GM12878 (cell line): ENCODE data around the gene ITGA3. TPM values are rescaled to one million over a fixed set of nuclear protein-coding genes. Genes with fewer than 3 reads are reported as not detected.

Experiments
- ATAC-seq: fragments of 200-7000 bp; cut with Tn5 transposase; 3 replicates; pipeline ENCODE4 v1.9.1; 2020; ENCODE audit warnings: mild to moderate bottlenecking, moderate library complexity
- BruUV-seq: library from RNA; stranded (reverse); fragments of 400-500 nt; replicated peaks from 2 replicates; lab custom pipeline; 2021; lab: Mats Ljungman, UMichigan
- CTCF ChIA-PET: fragments of 300-600 bp; sonication (Branson Sonifier 250); formaldehyde crosslinking; extraction: SDS; loops from one replicate; lab custom pipeline; 2021; ENCODE audit warnings: inconsistent platforms; lab: Yijun Ruan, JAX
- POLR2A ChIA-PET: fragments of 350-600 bp; formaldehyde crosslinking; extraction: SDS; loops from one replicate; lab custom pipeline; 2021; ENCODE audit warnings: inconsistent platforms; lab: Charles Lee
- RAD21 ChIA-PET: fragments of 300-600 bp; sonication (Branson Sonifier 250); formaldehyde crosslinking; loops from one replicate; lab custom pipeline; 2023; ENCODE audit warnings: antibody characterized with exemption; ENCODE audit not compliant: unreplicated experiment; lab: Charles Lee
- SMC1A ChIA-PET: fragments of 300-600 bp; sonication (Branson Sonifier 250); formaldehyde crosslinking; loops from one replicate; lab custom pipeline; 2023; ENCODE audit not compliant: unreplicated experiment, uncharacterized antibody; lab: Charles Lee
- DNase-seq: peaks from one replicate; pipeline ENCODE4 v3.0.0-alpha.2; 2011; ENCODE audit warnings: low read depth, low spot score
- FAIRE-seq: peaks from 3 replicates; lab custom pipeline; 2011; peaks lifted over from hg19 to GRCh38; lab: Jason Lieb, UNC
- H2AFZ ChIP-seq: 2 replicates; pipeline ENCODE4 v1.6.0; 2011; ENCODE audit warnings: low read depth, low read length, control low read depth; ENCODE audit not compliant: control insufficient read depth
- H3K27ac ChIP-seq: 2 replicates; pipeline ENCODE4 v1.5.1; 2011; ENCODE audit warnings: control low read depth; ENCODE audit not compliant: control insufficient read depth, insufficient read depth
- H3K27me3 ChIP-seq, 2 experiments: replicated peaks in 1 of 2; 2 replicates each; pipeline versions ENCODE4 v1.6.0 to v1.6.1; 2011; ENCODE audit warnings: low read length in 1 of 2; ENCODE audit not compliant: control insufficient read depth in 2 of 2, insufficient read depth in 2 of 2
- H3K36me3 ChIP-seq, 2 experiments: 2 replicates each; pipeline ENCODE4 v1.5.1; 2011; ENCODE audit warnings: low read length in 1 of 2; ENCODE audit not compliant: control insufficient read depth in 2 of 2, insufficient read depth in 2 of 2
- H3K4me1 ChIP-seq: 2 replicates; pipeline ENCODE4 v1.6.1; 2011; ENCODE audit warnings: mild to moderate bottlenecking, low read length, moderate library complexity, mixed read lengths; ENCODE audit not compliant: control insufficient read depth, insufficient read depth
- H3K4me2 ChIP-seq: 2 replicates; pipeline ENCODE4 v1.6.0; 2011; ENCODE audit warnings: control low read depth; ENCODE audit not compliant: control insufficient read depth, insufficient read depth
- H3K4me3 ChIP-seq: fragments of 200-600 bp; sonication (generic); 2 replicates; pipeline ENCODE4 v1.5.1; 2016
- H3K79me2 ChIP-seq: 2 replicates; pipeline ENCODE4 v1.6.0; 2011; ENCODE audit warnings: low read length; ENCODE audit not compliant: control insufficient read depth, insufficient read depth
- H3K9ac ChIP-seq: 2 replicates; pipeline ENCODE4 v1.8.0; 2011; ENCODE audit warnings: low read length, control low read depth, mixed read lengths; ENCODE audit not compliant: control insufficient read depth, insufficient read depth
- H3K9me3 ChIP-seq: replicated peaks from 3 replicates; pipeline ENCODE4 v1.5.1; 2011; ENCODE audit warnings: mild to moderate bottlenecking, low read length; ENCODE audit not compliant: control insufficient read depth, insufficient read depth
- H4K20me1 ChIP-seq: 2 replicates; pipeline ENCODE4 v1.6.0; 2011; ENCODE audit not compliant: control insufficient read depth, insufficient read depth
- ASH2L ChIP-seq: fragments of 300-600, 200-600 bp; sonication (generic); IDR thresholded peaks from 2 replicates; pipeline ENCODE4 v1.6.1; 2017; ENCODE audit warnings: low read depth, mild to moderate bottlenecking, borderline replicate concordance
- CREM ChIP-seq: IDR thresholded peaks from 2 replicates; pipeline ENCODE4 v1.6.1; 2014; ENCODE audit warnings: antibody characterized with exemption, low read depth
- ETV6 ChIP-seq, 2 experiments: fragments of 450-650 bp in 1 of 2; IDR thresholded peaks in 1 of 2; conservative IDR thresholded peaks in 1 of 2; 2 replicates each; pipeline ENCODE4 v1.6.1; 2014; ENCODE audit warnings: antibody characterized with exemption in 1 of 2, borderline replicate concordance in 1 of 2, low read depth in 1 of 2, mild to moderate bottlenecking in 1 of 2, moderate library complexity in 1 of 2
- FOXM1 ChIP-seq: IDR thresholded peaks from 2 replicates; pipeline ENCODE4 v1.6.1; 2012; ENCODE audit warnings: low read depth, mild to moderate bottlenecking, inconsistent platforms, low read length, moderate library complexity
- JUND ChIP-seq: IDR thresholded peaks from 2 replicates; pipeline ENCODE4 v1.6.1; 2012; ENCODE audit warnings: low read depth, mild to moderate bottlenecking, low read length, improper control_type of control experiment, moderate library complexity
- NFXL1 ChIP-seq: fragments of 450-650 bp; IDR thresholded peaks from 2 replicates; pipeline ENCODE4 v1.6.1; 2017; ENCODE audit warnings: antibody characterized with exemption, mild to moderate bottlenecking, borderline replicate concordance
- SUZ12 ChIP-seq: fragments of 200-600 bp; sonication (generic); IDR thresholded peaks from one replicate; pipeline ENCODE4 v1.6.1; 2018; ENCODE audit warnings: antibody characterized with exemption, mild to moderate bottlenecking; ENCODE audit not compliant: unreplicated experiment
- TCF12 ChIP-seq: IDR thresholded peaks from 2 replicates; pipeline ENCODE4 v1.6.1; 2011; ENCODE audit warnings: low read depth, mild to moderate bottlenecking, low read length
- WRNIP1 ChIP-seq: IDR thresholded peaks from 2 replicates; pipeline ENCODE4 v1.6.1; 2011; ENCODE audit warnings: low read depth, low read length, improper control_type of control experiment, borderline replicate concordance
- ZNF207 ChIP-seq: fragments of 450-650 bp; IDR thresholded peaks from 2 replicates; pipeline ENCODE4 v1.6.1; 2014; ENCODE audit warnings: antibody characterized with exemption, mild to moderate bottlenecking, borderline replicate concordance
- WGBS: methylation state at CpG from one replicate; pipeline ENCODE4 v1.1.6; 2016; ENCODE audit warnings: low lambda C conversion rate; ENCODE audit not compliant: insufficient replicate concordance, insufficient coverage; ENCODE audit errors: missing lambda C conversion rate; 5-methylcytosine and 5-hydroxymethylcytosine counted together
- in situ Hi-C: fragments of 300-500 bp; cut with MboI; formaldehyde crosslinking; loops from 9 replicates; pipeline ENCODE4 v1.14.3; 2018; ENCODE audit warnings: mixed read lengths
- intact Hi-C: fragments of 100-400 bp; cut with micrococcal nuclease; formaldehyde crosslinking; loops from one replicate; pipeline ENCODE4 v1.14.2; 2022; ENCODE audit not compliant: unreplicated experiment
- polyA plus RNA-seq, 11 experiments: library from polyadenylated mRNA; depleted of rRNA in 4 of 11; unstranded in 6 of 11; stranded (reverse) in 5 of 11; fragments of >200 nt; fragmentation: Nextera tagmentation in 4 of 11; fragmentation: Illumina TruSeq in 1 of 11; extraction: Ambion mirVana in 4 of 11; extraction: Trizol in 1 of 11; gene quantifications; 1 replicate in 1 of 11; 2 replicates in 10 of 11; pipeline versions ENCODE4 v1.2.1 to v1.2.3, GENCODE V29; 2011 to 2016; ENCODE audit warnings: inconsistent platforms in 2 of 11, missing spikeins in 2 of 11, low read depth in 1 of 11
- total RNA-seq, 4 experiments: library from RNA; depleted of rRNA in 3 of 4; stranded (reverse); fragments of >200 nt in 3 of 4; fragmentation: Illumina TruSeq in 1 of 4; extraction: Trizol in 1 of 4; gene quantifications; 2 replicates each; pipeline versions ENCODE4 v1.2.1 to v1.2.3, GENCODE V29; 2013 to 2021
- TF ChIP-seq, protein P1 (sequence below): IDR thresholded peaks from 2 replicates; pipeline ENCODE4 v1.6.1; 2012; ENCODE audit warnings: low read depth, low read length, improper control_type of control experiment
- TF ChIP-seq, protein P2 (sequence below): fragments of 450-650 bp; IDR thresholded peaks from 2 replicates; pipeline ENCODE4 v1.6.1; 2016; ENCODE audit warnings: mild to moderate bottlenecking

Gene ITGA3
- total and polyA plus RNA-seq, 10 of the 15 experiments (the other 5 are each of a cell fraction or from before 2014, with no cell fraction given): 0.29 to 13.4 (median 6.6) TPM

DNA sequence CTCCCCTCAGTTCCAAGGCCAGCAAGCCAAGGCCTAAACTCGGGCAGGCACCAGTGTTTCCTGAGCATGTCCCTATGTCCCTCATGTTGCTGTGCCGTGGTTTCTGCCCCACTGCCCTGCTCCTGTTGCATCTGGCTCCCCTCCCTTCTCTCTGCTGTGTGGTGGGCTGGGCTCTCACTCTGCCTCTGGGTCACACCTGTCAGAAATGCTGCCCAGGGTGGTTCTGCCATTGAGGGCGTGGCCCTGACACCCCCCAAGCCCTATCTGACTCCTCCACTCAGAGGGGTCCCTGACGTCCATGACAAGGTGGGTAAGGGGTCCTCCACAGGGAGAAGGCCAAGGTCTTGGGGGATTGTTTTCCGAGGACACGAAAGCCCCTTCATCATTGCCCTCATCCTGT is 9.2 kb upstream of the ITGA3 start:
- SMC1A ChIA-PET: no interaction called here
- no peaks in the 10 kb centered on the region for H3K27me3 ChIP-seq
- no peak for ATAC-seq
- H3K36me3 ChIP-seq: no peaks in the 10 kb centered on the region
- FAIRE-seq: no peak
- WGBS: 18% methylated on average over 6 of the region's 6 CpGs
- no peaks in the 10 kb centered on the region; the same call in 2 of the 3 replicates for H3K9me3 ChIP-seq
- intact Hi-C loops: no loop called here
- TF ChIP-seq NFXL1: no peak
- TF ChIP-seq JUND: no peak
- no peak for TF ChIP-seq WRNIP1
- TF ChIP-seq SUZ12: no peak
- no peak for TF ChIP-seq CREM
- no peak for TF ChIP-seq ZNF207
- TF ChIP-seq, all 136 proteins: peak for 0
- Histone ChIP-seq H3K4me2 (no peak overlapping the region), H3K9ac (no peak overlapping the region), H3K4me1 (peaks cover 9% of the 10 kb centered on the region), H4K20me1 (no peaks in the 10 kb centered on the region), H3K4me3 (no peak overlapping the region), H2AFZ (no peak overlapping the region), H3K79me2 (no peaks in the 10 kb centered on the region), H3K27ac (no peak overlapping the region)
- ChIA-PET CTCF (interaction anchor here (1.2 to 1.3 kb wide), 2 partner anchors 45 to 47 kb away, joined by 3 to 4 read pairs; no protein-coding TSS in a partner anchor), POLR2A (interaction anchor here (0.6 kb wide), 1 partner anchor 1143 kb away, joined by 3 read pairs; no protein-coding TSS in a partner anchor), RAD21 (no interaction called here)
- in situ Hi-C loops: no loop called here
- no peak for DNase-seq
- BruUV-seq: no TSS peak

DNA sequence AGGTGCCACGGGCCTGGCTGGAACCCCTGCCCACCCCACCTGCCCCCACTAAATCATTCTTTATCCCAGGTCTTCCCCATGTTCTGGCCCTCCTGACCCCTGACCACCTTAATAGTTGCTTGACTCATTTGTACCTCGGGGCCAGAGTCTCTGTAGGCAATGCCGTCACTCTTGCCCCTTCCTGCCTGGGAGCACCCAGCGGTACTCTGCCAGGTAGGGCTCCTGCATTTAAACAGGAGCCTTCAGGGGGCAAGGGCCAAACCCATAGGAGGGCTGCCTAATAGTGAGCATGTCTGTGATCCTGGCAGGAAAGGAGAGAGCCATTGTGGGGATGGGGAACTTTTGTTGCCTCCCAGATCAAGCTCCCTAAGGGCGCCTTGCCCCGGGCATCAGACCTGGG is 8.8 kb upstream of the ITGA3 start:
- H3K4me3 ChIP-seq: no peak overlapping the region
- BruUV-seq: no TSS peak
- H3K9ac ChIP-seq: no peak overlapping the region
- H3K36me3 ChIP-seq: no peaks in the 10 kb centered on the region
- H3K4me2 ChIP-seq: no peak overlapping the region
- intact Hi-C loops (no loop called here), in situ Hi-C loops (no loop called here)
- POLR2A ChIA-PET: interaction anchor here (0.6 kb wide), 1 partner anchor 1143 kb away, joined by 3 read pairs; no protein-coding TSS in a partner anchor
- no peak overlapping the region for H3K27ac ChIP-seq
- H4K20me1 ChIP-seq: no peaks in the 10 kb centered on the region
- FAIRE-seq (no peak), DNase-seq (no peak), ATAC-seq (no peak)
- TF ChIP-seq, protein P1, sequence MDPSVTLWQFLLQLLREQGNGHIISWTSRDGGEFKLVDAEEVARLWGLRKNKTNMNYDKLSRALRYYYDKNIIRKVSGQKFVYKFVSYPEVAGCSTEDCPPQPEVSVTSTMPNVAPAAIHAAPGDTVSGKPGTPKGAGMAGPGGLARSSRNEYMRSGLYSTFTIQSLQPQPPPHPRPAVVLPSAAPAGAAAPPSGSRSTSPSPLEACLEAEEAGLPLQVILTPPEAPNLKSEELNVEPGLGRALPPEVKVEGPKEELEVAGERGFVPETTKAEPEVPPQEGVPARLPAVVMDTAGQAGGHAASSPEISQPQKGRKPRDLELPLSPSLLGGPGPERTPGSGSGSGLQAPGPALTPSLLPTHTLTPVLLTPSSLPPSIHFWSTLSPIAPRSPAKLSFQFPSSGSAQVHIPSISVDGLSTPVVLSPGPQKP: no peak
- TF ChIP-seq, protein P2, sequence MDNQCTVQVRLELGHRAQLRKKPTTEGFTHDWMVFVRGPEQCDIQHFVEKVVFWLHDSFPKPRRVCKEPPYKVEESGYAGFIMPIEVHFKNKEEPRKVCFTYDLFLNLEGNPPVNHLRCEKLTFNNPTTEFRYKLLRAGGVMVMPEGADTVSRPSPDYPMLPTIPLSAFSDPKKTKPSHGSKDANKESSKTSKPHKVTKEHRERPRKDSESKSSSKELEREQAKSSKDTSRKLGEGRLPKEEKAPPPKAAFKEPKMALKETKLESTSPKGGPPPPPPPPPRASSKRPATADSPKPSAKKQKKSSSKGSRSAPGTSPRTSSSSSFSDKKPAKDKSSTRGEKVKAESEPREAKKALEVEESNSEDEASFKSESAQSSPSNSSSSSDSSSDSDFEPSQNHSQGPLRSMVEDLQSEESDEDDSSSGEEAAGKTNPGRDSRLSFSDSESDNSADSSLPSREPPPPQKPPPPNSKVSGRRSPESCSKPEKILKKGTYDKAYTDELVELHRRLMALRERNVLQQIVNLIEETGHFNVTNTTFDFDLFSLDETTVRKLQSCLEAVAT: no peak
- no peak for TF ChIP-seq FOXM1
- TF ChIP-seq ASH2L: no peak
- no peak for TF ChIP-seq ETV6 (conservative IDR thresholded peaks at IDR 0.05 in 1 of 2, IDR thresholded peaks at IDR 0.05 in 1 of 2; ENCODE audit: borderline replicate concordance in 1 of 2, low read depth in 1 of 2)
- TF ChIP-seq TCF12: no peak
- no peak overlapping the region for H2AFZ ChIP-seq
- SMC1A ChIA-PET: no interaction called here
- CTCF ChIA-PET: interaction anchor here (1.3 kb wide), 1 partner anchor 47 kb away, joined by 3 read pairs; no protein-coding TSS in a partner anchor
- 55% methylated on average over 6 of the region's 6 CpGs for WGBS
- no peaks in the 10 kb centered on the region for H3K79me2 ChIP-seq
- H3K4me1 ChIP-seq: peaks cover 9% of the 10 kb centered on the region
- RAD21 ChIA-PET: no interaction called here
- H3K9me3 ChIP-seq: no peaks in the 10 kb centered on the region; the same call in 2 of the 3 replicates
- no peaks in the 10 kb centered on the region for H3K27me3 ChIP-seq
